NCI-H69 (cell line): Measurements from ENCODE around the gene SCTR.
A peak's percentile ranks its signal among the peaks of the same experiment; 100 is the strongest.

Source experiments
- DNase-seq: peaks from one replicate; lab custom pipeline; 2025; lab: John Stamatoyannopoulos, UW

Gene SCTR

GRCh38 chr2:119442850-119443249 lies 81.4 kb downstream of the SCTR start:
- DNase-seq, result no peak

GRCh38 chr2:119442226-119442619 lies 82.1 kb downstream of the SCTR start:
- no peak for DNase-seq

DNA sequence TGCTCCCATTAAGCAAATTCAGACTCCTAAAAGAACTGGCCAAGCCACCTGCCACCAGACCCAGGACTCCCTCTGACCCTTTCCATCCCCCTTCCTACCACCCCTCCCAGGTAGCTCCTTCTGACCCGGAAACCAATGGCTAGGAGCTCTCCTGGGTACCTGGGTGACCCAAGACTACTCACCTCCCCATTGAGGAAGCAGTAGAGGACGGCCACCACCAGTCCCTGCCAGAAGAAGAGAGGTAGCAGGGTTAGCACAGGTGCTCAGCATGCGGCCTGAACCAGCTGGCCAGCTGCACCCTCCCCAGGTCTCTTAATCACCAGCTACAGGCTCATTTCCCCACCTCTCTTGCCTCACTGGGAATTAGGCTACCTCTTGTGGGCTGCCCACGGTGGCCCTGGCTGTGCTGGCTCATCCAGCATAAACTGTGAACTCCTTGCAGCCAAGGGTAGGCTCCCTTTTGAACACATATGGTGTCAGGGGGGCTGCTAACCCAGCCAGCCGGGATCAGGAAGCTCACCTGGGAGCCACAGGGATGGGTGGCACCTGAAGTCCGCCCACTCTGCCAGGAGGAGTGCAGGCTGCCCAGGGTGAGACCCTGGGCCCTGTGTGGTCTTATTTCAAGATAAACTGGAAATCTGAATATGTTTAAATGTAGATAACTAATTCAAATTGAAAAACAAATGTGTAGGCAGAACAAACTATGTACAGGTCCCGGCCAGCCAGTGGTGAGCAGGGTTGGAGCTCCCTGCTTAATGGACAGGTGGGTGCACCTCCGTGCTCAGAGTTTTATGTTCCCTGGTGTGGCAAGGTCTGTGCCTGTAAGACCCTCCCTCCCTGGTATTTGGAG lies 82.7 kb downstream of the SCTR start:
- DNase-seq, result peak; percentile 71

DNA sequence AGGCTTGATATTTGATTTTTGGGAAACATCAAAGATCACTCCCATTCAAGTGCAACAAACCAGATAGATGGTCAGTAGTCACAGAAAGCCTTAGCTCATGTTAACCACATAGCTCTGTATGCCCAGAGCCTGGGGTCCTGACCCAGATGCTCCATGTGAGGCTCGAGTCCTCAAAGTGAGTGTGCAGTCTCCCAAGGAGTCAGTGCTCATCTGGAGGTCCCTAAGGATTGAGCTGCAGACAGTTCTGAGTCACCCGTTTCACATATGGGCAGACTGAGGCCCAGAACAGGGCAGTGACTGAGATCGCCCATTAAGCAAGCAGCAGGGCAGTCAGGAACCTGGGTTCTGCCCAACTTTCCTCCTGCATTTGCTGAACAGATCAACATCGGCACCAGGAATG lies 83.4 kb downstream of the SCTR start:
- DNase-seq, result no peak

- peak; percentile 17 for DNase-seq
Measured at GRCh38 chr2:119440501-119440870, 83.8 kb downstream of the SCTR start.

GRCh38 chr2:119439574-119440500 lies 84.4 kb downstream of the SCTR start:
- no peak for DNase-seq

DNA sequence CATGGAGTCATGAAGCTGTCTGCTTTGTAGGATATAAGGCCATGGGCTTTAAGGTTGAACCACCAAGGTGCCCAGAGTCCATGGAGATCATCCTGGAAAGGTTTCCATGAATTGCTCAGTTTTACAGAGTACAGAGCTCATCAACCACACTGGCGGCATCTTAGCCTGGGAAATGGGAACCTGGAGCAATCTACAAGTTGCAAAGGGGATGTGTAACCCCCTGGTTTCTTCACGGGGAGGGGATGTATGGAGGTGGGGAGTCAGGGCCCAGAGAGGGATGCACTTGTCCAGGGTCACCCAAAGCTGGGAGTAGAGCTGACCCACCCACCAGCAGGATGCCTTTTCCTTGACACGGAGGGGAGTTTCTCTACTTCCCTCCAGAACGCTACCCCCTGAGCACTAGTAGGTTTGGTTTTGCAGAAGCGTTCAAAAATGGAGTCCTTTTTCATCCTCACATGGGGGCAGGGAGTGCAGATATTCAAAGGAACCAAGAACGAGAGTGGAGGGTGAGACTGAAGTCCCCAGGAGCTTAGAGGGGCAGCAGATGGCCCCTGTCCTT lies 85.5 kb downstream of the SCTR start:
- DNase-seq, result no peak

GRCh38 chr2:119438128-119438656 lies 86.1 kb downstream of the SCTR start:
- peak; percentile 32 for DNase-seq

DNA sequence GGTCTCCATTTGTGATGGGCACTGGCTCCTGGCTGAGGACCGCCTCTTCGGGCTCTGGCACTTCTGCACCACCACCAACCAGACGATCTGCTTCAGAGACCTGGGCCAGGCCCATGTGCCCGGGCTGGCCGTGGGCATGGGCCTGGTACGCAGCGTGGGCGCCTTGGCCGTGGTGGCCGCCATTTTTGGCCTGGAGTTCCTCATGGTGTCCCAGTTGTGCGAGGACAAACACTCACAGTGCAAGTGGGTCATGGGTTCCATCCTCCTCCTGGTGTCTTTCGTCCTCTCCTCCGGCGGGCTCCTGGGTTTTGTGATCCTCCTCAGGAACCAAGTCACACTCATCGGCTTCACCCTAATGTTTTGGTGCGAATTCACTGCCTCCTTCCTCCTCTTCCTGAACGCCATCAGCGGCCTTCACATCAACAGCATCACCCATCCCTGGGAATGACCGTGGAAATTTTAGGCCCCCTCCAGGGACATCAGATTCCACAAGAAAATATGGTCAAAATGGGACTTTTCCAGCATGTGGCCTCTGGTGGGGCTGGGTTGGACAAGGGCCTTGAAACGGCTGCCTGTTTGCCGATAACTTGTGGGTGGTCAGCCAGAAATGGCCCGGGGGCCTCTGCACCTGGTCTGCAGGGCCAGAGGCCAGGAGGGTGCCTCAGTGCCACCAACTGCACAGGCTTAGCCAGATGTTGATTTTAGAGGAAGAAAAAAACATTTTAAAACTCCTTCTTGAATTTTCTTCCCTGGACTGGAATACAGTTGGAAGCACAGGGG lies 87.1 kb downstream of the SCTR start:
- no peak for DNase-seq

DNA sequence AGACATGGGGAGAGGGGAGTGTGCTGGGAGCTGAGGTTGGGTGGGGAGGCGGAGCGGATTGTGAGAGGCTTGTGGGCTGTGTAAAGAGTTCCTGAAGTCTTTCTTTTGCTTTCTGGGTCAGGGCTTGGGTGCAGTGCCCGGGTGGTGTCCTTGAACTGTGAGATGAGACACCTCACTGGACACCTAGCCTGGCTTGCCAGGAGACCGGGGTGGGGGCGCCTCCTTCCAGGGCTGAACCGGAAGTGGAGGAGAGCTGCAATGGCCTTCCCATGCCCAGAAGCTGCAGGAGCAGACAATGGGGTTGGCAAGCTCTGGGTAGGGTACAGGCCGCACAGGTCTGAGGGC lies 88.4 kb downstream of the SCTR start:
- no peak for DNase-seq

GRCh38 chr2:119435081-119435952 lies 89.0 kb downstream of the SCTR start:
- peak; percentile 1 for DNase-seq

- DNase-seq, result no peak
Measured at GRCh38 chr2:119434664-119435063, 89.6 kb downstream of the SCTR start.

DNA sequence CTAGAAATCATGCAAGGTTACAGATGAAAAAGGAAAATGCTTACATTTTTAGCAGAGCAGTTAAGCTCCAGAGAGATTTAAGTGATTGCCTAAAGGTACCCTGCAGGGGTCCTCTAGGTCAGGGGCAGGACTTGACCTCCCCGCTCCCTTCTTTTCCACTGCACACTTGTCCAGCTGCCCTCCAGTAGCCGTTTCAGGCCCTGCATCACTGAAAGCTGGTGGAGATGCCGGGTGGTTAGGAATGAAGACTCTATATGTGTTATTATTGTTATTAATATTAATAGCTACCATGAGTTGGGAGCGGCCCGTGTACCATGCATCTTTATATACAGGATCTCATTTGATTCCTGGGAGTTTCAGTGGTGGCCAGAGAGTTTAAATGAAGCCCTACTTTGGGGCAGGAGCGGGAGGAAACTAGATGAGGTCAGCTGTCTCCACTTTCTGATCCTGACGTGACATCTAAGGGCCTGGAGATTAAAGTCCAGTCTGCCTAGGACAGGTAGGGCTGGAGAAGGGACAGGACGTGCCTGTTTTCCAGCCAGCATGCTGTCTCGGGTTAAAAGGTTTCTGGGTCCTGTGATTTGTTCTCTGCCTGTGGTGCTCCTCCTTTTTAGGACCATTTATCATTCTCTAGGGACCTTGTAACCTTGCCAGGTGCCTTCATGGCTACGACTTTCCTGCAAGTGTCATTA lies 90.5 kb downstream of the SCTR start:
- no peak for DNase-seq

DNA sequence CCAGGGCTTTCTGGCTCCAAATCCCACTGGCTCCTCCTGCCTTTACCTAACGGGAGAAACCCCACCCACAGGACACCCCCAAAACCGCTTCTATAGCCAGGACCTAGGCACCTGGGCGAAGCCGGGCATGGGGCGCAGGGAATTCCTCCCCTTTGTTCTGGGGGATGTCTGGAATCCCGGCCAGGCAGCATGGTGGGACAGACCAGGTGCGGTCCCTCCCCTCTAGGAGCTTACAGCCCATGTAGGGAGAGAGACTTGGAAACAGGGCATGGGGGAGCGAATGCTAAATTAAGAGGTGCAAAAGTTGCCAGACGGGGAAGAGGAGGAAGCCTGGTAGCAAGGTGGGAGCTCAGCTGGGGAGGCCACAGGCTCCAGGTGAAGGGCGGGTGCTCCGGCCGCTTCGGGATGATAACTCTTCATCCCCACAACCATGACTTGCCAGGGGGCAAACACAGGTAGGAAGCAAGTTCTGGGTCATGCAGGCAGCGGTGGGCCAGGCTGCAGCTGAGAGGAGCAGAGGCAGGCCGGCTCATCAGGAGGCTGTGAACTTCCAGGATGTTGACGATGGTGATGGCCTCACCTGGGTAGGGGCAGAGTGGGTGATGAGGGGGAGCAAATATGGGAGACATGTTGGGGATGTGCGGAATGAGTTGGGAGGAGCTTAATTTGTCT lies 91.3 kb downstream of the SCTR start:
- no peak for DNase-seq

DNA sequence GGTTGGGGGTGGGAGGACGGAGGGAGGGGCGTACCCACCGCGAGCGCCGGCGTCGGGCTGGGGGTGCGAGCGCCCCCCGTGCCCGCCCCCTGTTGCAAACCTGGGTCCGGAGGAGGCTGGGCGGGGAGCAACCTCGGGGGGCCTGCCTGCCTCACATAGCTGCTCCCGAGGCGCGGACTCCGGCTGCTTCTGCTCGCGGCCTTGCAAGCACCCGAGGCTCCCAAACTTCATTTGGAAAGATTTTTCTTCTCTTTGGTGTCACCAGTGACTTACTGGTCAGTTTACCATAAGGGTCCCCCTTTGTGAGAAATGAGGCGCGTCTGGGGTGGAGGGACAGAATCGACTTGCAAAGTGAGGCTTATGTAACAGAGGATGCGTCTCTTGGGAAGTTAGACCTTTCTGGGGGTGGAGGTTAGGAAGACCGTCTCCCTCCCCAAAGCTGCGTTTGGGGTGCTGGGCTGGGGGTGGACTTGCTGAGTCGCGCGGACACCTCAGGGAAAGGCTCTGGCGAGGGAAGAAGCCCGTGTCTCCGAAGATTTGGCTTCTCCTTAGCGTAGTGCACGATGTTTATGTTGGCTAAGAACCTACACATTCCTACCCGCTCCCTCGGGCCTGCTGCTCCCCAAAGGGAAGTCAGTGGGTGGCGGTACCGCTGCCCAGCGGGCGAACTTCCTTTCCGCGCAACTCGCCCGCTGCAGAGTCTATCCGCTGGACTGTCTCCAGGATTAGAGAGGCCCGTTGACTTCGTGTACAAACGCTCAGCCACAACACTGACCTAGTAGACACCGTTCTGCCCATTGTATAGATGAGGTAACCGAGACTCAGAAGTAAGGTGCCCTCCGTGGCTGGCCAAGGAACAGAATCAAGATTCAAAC lies 92.1 kb downstream of the SCTR start:
- peak; percentile 7 for DNase-seq

DNA sequence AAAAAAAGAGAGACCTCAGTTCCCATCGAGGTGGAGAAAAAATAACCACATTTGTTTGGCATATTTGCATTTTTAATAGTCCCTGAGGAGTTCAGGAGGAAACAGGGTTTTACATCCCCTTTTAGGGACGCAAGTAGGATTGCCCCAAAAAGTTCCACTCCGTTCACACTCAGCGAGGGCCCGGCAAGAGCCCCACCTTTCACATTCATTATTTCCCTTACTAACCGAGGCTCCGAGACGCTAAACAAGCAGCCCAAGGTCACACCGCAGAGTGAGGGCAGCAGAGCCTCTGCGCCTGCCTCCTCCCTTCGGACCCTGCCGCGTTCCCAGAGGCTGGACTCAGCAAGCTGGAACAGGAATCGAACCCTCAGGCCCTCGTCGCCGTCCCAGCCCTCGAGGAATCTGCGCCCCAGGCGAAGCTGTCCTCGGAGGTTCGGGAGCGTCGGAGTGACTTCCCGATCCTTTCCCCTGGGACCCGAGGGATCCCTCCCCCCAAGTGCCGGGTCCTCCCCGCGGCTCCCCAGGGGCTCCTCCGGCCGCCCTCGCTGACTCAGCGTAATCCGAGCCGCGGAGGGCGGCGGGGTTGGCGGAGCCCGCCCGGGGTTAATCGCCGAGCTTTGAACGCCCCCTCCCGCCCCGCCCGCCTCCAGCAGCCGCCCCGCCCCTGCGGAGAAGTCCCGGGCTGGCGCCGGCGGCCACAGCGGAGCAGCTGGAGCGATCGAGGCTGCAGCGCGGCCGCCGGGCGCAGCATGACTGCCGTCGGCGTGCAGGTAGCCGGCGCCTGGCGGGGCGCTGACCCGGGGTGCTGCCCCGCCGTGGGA lies 92.9 kb downstream of the SCTR start, which contains the start of gene TMEM37:
TMEM37 (plus strand) TSS at position 700 of the 821 bp plus-strand sequence; CDS start at position 750, 50 bp downstream.
- DNase-seq, result peak; percentile 86

GRCh38 chr2:119430023-119430498 lies 94.2 kb downstream of the SCTR start:
- DNase-seq, result no peak
